GM23248 (cell line): ENCODE measurements around the gene NUP133. TPM values are rescaled to one million over a fixed set of nuclear protein-coding genes. Genes with fewer than 3 reads are reported as not detected.

Experiments used
- DNase-seq: peaks from one replicate; pipeline ENCODE4 v3.0.0-alpha.2; 2015
- H2AFZ ChIP-seq: fragments of 200-600 bp; sonication (generic); 2 replicates; pipeline ENCODE4 v1.6.1; 2016; ENCODE audit warnings: antibody characterized with exemption
- H3F3A ChIP-seq: fragments of 200-600 bp; sonication (generic); 2 replicates; pipeline ENCODE4 v1.6.1; 2016; ENCODE audit warnings: mild to moderate bottlenecking, antibody characterized with exemption, mixed run types; ENCODE audit not compliant: insufficient read depth
- H3K27ac ChIP-seq: fragments of 200-600 bp; sonication (generic); 2 replicates; pipeline ENCODE4 v1.5.1; 2016; ENCODE audit warnings: mild to moderate bottlenecking
- H3K27me3 ChIP-seq: fragments of 200-600 bp; sonication (generic); replicated peaks from 2 replicates; pipeline ENCODE4 v1.6.1; 2016; ENCODE audit warnings: mild to moderate bottlenecking; ENCODE audit not compliant: insufficient read depth
- H3K36me3 ChIP-seq: fragments of 200-600 bp; sonication (generic); 2 replicates; pipeline ENCODE4 v1.6.1; 2016; ENCODE audit warnings: low read depth, mild to moderate bottlenecking
- H3K4me1 ChIP-seq: fragments of 200-600 bp; sonication (generic); 2 replicates; pipeline ENCODE4 v1.6.1; 2016; ENCODE audit warnings: mild to moderate bottlenecking; ENCODE audit not compliant: insufficient read depth
- H3K4me2 ChIP-seq: fragments of 200-600 bp; sonication (generic); one replicate; pipeline ENCODE4 v1.6.1; 2016; ENCODE audit warnings: mild to moderate bottlenecking; ENCODE audit not compliant: unreplicated experiment
- H3K4me3 ChIP-seq: fragments of 200-600 bp; sonication (generic); 2 replicates; pipeline ENCODE4 v1.5.1; 2016; ENCODE audit warnings: mild to moderate bottlenecking
- H3K79me2 ChIP-seq: fragments of 200-600 bp; sonication (generic); 2 replicates; pipeline ENCODE4 v1.6.1; 2016; ENCODE audit warnings: mild to moderate bottlenecking; ENCODE audit not compliant: insufficient read depth
- H3K9ac ChIP-seq: fragments of 200-600 bp; sonication (generic); 2 replicates; pipeline ENCODE4 v1.6.1; 2016; ENCODE audit warnings: mild to moderate bottlenecking
- H3K9me2 ChIP-seq: fragments of 200-600 bp; sonication (generic); 2 replicates; pipeline ENCODE4 v1.6.1; 2016; ENCODE audit warnings: mixed run types, mild to moderate bottlenecking, moderate library complexity; ENCODE audit not compliant: insufficient read depth
- H3K9me3 ChIP-seq: fragments of 200-600 bp; sonication (generic); one replicate; pipeline ENCODE4 v1.6.1; 2017; ENCODE audit warnings: low read depth
- H4K20me1 ChIP-seq: fragments of 200-600 bp; sonication (generic); 2 replicates; pipeline ENCODE4 v1.6.0; 2016; ENCODE audit not compliant: insufficient read depth
- EZH2 ChIP-seq: fragments of 200-600 bp; sonication (generic); IDR thresholded peaks from 2 replicates; pipeline ENCODE4 v1.6.1; 2018; ENCODE audit warnings: antibody characterized with exemption, mild to moderate bottlenecking; ENCODE audit not compliant: insufficient read depth, poor library complexity, severe bottlenecking
- EZH2phosphoT487 ChIP-seq: fragments of 200-600 bp; sonication (generic); IDR thresholded peaks from 2 replicates; pipeline ENCODE4 v1.6.1; 2018; ENCODE audit warnings: antibody characterized with exemption, moderate library complexity, mild to moderate bottlenecking, low read depth; ENCODE audit not compliant: insufficient read depth
- WGBS, 2 experiments: methylation state at CpG; one replicate each; pipeline ENCODE4 v1.1.6; 2015 to 2017; ENCODE audit warnings: low lambda C conversion rate in 2 of 2, low coverage in 1 of 2; ENCODE audit errors: missing lambda C conversion rate in 2 of 2; 5-methylcytosine and 5-hydroxymethylcytosine counted together
- in situ Hi-C: fragments of 300-500 bp; cut with MboI; formaldehyde crosslinking; loops from 2 replicates; pipeline ENCODE4 v1.15.0; 2020
- polyA plus RNA-seq: library from polyadenylated mRNA; unstranded; fragments of >200 nt; fragmentation: Nextera tagmentation; extraction: Ambion mirVana; gene quantifications from 2 replicates; pipeline ENCODE4 v1.2.1, GENCODE V29; 2016
- total RNA-seq: library from RNA; depleted of rRNA; stranded (reverse); fragments of >200 nt; shearing (Covaris generic); gene quantifications from 2 replicates; pipeline ENCODE4 v1.2.3, GENCODE V29; 2014

NUP133 gene
- total and polyA plus RNA-seq, 2 experiments from 2014 or later: 16.7 to 29.1 TPM

DNA sequence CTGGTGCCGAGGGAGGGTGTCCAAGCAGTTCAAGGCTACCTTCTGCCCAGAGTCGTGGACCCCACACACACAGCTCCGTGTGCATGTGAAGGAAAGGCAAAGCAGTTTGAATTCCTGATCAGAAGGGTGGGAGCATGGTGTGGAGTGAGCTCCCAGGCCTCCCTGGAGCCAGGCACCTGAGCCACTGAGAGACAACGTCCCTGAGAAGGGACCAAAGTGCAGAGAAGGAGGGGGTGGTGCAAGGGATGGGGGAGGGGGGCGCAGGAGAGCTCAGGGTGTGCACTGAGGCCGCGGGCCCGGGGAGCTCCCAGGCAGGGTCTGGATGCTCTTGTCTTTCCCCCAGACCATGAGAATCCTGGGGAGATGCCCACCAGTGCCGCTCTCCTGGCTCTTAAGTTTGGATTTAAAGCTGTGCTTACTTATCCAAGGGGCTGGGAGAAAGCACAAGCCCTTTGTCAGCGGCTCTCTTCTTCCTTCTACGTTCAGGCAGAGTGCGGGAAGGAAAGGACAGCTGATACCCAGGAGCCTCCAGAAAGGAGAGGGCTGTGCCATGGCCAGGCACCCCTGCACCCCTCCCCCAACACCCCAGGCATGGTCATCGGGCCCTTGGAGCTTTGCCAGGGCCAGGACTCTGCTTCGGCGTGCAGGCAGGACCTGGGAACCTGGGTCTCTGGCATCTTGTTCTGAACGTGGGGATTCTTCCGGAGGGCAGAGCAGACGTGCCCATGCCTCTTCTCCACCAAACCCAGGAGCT, 98.3 kb downstream of the NUP133 start:
- no peak overlapping the region for H3K27ac ChIP-seq
- H3K4me3 ChIP-seq: no peak overlapping the region
- no peaks in the 10 kb centered on the region for H3K36me3 ChIP-seq
- H3K4me1 ChIP-seq: peaks cover 8% of the 10 kb centered on the region
- peak; percentile 5 for DNase-seq
- WGBS, 2 experiments: 13 to 24% methylated on average over 15 to 18 of the region's 18 CpGs
- H3K79me2 ChIP-seq: no peaks in the 10 kb centered on the region
- H3K9me3 ChIP-seq: no peaks in the 10 kb centered on the region
- no peak for TF ChIP-seq EZH2phosphoT487
- TF ChIP-seq EZH2: no peak
- H3K9me2 ChIP-seq: no peaks in the 10 kb centered on the region
- no peaks in the 10 kb centered on the region for H3F3A ChIP-seq
- H4K20me1 ChIP-seq: no peaks in the 10 kb centered on the region
- peaks cover 51% of the 10 kb centered on the region for H3K27me3 ChIP-seq
- H3K4me2 ChIP-seq: no peak overlapping the region
- in situ Hi-C loops: no loop called here
- H3K9ac ChIP-seq: no peak overlapping the region
- H2AFZ ChIP-seq: no peak overlapping the region

GRCh38 chr1:229408458-229409037, 99.6 kb downstream of the NUP133 start:
- H3K27ac ChIP-seq: no peak overlapping the region
- no peaks in the 10 kb centered on the region for H3K79me2 ChIP-seq
- no peaks in the 10 kb centered on the region for H3K9me3 ChIP-seq
- 38 to 44% methylated on average over 8 of the region's 8 CpGs for WGBS, 2 experiments
- no peaks in the 10 kb centered on the region for H3K36me3 ChIP-seq
- H3K9ac ChIP-seq: no peak overlapping the region
- in situ Hi-C loops: no loop called here
- peaks cover 53% of the 10 kb centered on the region for H3K27me3 ChIP-seq
- H4K20me1 ChIP-seq: no peaks in the 10 kb centered on the region
- H3F3A ChIP-seq: no peaks in the 10 kb centered on the region
- peak; percentile 6 for DNase-seq
- H3K4me2 ChIP-seq: no peak overlapping the region
- H2AFZ ChIP-seq: no peak overlapping the region
- TF ChIP-seq EZH2 (no peak), EZH2phosphoT487 (no peak)
- H3K4me3 ChIP-seq: no peak overlapping the region
- H3K9me2 ChIP-seq: no peaks in the 10 kb centered on the region
- peaks cover 8% of the 10 kb centered on the region for H3K4me1 ChIP-seq

GRCh38 chr1:229407206-229408026, 100.7 kb downstream of the NUP133 start:
- H3K4me1 ChIP-seq: peaks cover 8% of the 10 kb centered on the region
- H3K27me3 ChIP-seq: peaks cover 53% of the 10 kb centered on the region
- H3K9me3 ChIP-seq: no peaks in the 10 kb centered on the region
- no peaks in the 10 kb centered on the region for H3F3A ChIP-seq
- peak; percentile 20 for DNase-seq
- H3K27ac ChIP-seq: no peak overlapping the region
- H3K9me2 ChIP-seq: no peaks in the 10 kb centered on the region
- H3K9ac ChIP-seq: no peak overlapping the region
- no peaks in the 10 kb centered on the region for H3K36me3 ChIP-seq
- no peak overlapping the region for H2AFZ ChIP-seq
- WGBS, 2 experiments: 8 to 11% methylated on average over 64 to 68 of the region's 68 CpGs
- no peaks in the 10 kb centered on the region for H3K79me2 ChIP-seq
- TF ChIP-seq EZH2phosphoT487 (no peak), EZH2 (no peak)
- in situ Hi-C loops: no loop called here
- H3K4me3 ChIP-seq: peak overlapping the region; percentile 33
- H3K4me2 ChIP-seq: no peak overlapping the region
- no peaks in the 10 kb centered on the region for H4K20me1 ChIP-seq

DNA sequence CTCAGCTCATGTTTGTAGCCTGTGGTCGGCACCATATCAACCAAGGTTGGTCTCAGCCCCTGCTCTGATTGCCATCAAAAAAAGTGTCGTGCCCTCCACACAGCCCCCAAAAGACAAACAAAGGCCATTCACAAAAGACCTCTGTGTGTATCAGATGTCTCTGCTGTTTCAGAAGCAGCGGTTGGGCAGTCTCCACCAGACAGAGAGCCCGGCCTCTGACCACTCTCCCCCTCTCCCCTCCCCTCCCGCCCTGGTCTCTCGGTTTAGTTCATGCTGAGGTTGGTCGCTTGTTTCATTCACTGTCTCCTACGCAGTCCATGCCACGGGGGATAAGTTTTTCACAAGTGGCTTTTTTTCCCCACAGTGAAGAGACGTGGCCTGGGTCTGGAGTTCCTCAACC, 101.3 kb downstream of the NUP133 start:
- TF ChIP-seq EZH2: no peak
- no peak for TF ChIP-seq EZH2phosphoT487

More for the DNA sequence above, 101.3 kb downstream of the NUP133 start:
- Histone ChIP-seq H3K36me3 (no peaks in the 10 kb centered on the region), H3K9ac (no peak overlapping the region), H3K4me3 (peak overlapping the region; percentile 33; the same call in 1 of the 2 replicates), H3K4me1 (peaks cover 8% of the 10 kb centered on the region), H3F3A (no peaks in the 10 kb centered on the region), H3K4me2 (no peak overlapping the region), H3K27me3 (peaks cover 57% of the 10 kb centered on the region), H3K79me2 (no peaks in the 10 kb centered on the region), H3K27ac (no peak overlapping the region), H3K9me3 (no peaks in the 10 kb centered on the region), H4K20me1 (no peaks in the 10 kb centered on the region), H2AFZ (no peak overlapping the region), H3K9me2 (no peaks in the 10 kb centered on the region)
- in situ Hi-C loops: no loop called here
- 14 to 18% methylated on average over 9 to 10 of the region's 10 CpGs for WGBS, 2 experiments
- no peak for DNase-seq
